GM18517 (cell line): ENCODE measurements around the gene VSTM2L.

Experiments
- ATAC-seq: cut with Tn5 transposase; IDR thresholded peaks from one replicate; pipeline ENCODE4 v1.9.1; 2021; ENCODE audit warnings: mild to moderate bottlenecking, moderate library complexity; ENCODE audit not compliant: unreplicated experiment

Gene VSTM2L

GRCh38 chr20:37917461-37917860, 14.5 kb downstream of the VSTM2L start:
- ATAC-seq = no peak

GRCh38 chr20:37918035-37918434, 15.1 kb downstream of the VSTM2L start:
- ATAC-seq = no peak

GRCh38 chr20:37919389-37920040, 16.6 kb downstream of the VSTM2L start:
- ATAC-seq = no peak

- ATAC-seq = no peak
Measured at GRCh38 chr20:37920270-37920669, 17.3 kb downstream of the VSTM2L start.

- no peak for ATAC-seq
Measured at GRCh38 chr20:37920679-37921322, 17.9 kb downstream of the VSTM2L start.

- ATAC-seq = no peak
Measured at GRCh38 chr20:37921341-37921929, 18.5 kb downstream of the VSTM2L start.

- peak; percentile 66 for ATAC-seq
Measured at GRCh38 chr20:37922016-37922415, 19.1 kb downstream of the VSTM2L start.

- ATAC-seq = no peak
Measured at GRCh38 chr20:37925265-37926165, 22.6 kb downstream of the VSTM2L start.

GRCh38 chr20:37926612-37927011, 23.7 kb downstream of the VSTM2L start:
- no peak for ATAC-seq

- ATAC-seq = no peak
Measured at GRCh38 chr20:37927410-37928095, 24.6 kb downstream of the VSTM2L start.

GRCh38 chr20:37928996-37929682, 26.2 kb downstream of the VSTM2L start:
- no peak for ATAC-seq

- no peak for ATAC-seq
Measured at GRCh38 chr20:37929683-37930014, 26.7 kb downstream of the VSTM2L start.

GRCh38 chr20:37931153-37931922, 28.4 kb downstream of the VSTM2L start:
- no peak for ATAC-seq

- ATAC-seq = no peak
Measured at GRCh38 chr20:37932074-37932473, 29.1 kb downstream of the VSTM2L start.

GRCh38 chr20:37932919-37933318, 30.0 kb downstream of the VSTM2L start:
- ATAC-seq = no peak

GRCh38 chr20:37933786-37934633, 31.1 kb downstream of the VSTM2L start:
- ATAC-seq = no peak

- no peak for ATAC-seq
Measured at GRCh38 chr20:37934634-37935375, 31.9 kb downstream of the VSTM2L start.

GRCh38 chr20:37935435-37935834, 32.5 kb downstream of the VSTM2L start:
- ATAC-seq = no peak
